HG02943 (cell line): ENCODE results near the gene PTH.

ENCODE experiments used
- ATAC-seq: cut with Tn5 transposase; IDR thresholded peaks from one replicate; pipeline ENCODE4 v1.9.1; 2021; ENCODE audit warnings: mild to moderate bottlenecking, low read depth, moderate library complexity; ENCODE audit not compliant: unreplicated experiment

The PTH gene

DNA sequence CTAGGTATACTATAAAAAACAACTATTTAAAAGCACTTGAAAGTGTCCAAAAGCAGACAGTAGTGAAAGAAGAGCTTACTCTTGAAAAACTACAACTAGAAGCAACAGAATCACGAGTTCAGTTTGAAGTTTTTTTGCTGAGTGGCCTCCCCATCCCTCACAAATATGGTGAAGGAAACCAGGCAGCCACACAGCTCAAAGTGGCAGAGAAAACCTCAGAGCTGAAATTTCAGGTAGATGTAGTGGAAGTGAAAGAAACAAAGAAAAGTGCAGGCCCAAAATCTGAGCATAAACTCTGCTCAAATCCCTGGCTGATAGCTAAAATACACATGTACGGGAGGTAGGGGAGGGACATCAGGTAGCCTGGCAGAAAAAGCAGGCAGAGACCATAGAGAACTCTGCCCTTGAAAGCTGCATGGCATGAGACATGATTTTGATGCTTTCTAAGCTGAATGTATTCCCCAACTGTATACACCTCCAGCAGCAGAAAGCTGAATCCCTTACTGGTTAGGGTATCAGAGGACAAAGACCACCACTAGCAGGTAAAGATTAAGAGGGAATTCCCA is 44.9 kb downstream of the PTH start:
- no peak for ATAC-seq

DNA sequence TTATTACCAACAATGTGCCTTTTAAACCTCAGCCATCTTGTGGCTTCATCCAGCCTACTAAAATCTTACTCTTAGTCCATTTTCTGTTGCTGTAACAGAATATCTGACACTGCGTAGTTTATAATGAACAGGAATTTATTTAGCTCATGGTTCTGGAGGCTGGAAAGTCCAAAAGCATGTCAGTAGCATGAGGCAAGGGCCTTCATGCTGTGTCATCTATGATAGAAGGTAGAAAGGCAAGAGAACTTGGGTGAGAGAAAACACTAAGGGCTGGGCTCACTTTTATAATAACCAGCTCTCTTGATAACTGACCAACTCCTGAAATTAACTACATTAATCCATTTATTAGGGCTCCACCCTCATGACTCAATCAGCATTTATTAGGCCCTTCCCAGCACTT is 46.3 kb downstream of the PTH start:
- no peak for ATAC-seq

DNA sequence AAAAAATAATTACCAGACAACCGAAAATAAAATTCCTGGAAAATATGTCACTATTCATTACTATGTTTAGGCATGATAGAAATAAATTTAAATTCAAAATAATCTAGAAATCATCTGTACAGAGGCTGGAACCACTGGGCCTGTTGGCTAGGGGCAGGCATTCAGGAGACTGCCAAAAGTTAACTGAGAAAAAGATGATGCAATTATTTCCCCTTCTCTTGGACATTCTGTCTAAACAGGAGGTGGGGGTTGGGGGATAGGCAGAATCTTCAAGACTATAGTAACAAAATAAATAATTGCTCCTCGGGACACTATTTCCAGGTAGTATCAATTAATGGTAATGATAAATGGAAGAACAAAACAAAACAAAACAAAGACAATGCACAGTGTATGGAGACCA is 46.9 kb downstream of the PTH start:
- no peak for ATAC-seq

DNA sequence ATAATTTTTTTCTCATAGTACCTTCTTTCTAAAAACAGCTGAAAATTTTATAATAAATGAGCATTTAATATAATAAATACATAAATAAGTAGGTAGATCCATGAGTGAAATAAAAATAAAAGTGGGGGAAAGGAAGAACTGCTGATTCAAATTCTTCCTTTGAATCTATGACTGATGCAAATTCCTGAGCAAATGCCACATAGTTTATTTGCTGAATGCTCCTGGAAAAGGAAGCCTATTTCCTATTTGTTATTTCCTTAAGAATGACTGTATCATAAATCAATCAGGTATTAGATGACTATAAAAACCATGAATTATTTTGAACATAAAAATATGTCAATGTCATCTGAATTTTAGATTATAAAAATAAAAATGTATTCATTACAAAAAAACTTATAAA is 49.4 kb downstream of the PTH start:
- no peak for ATAC-seq

DNA sequence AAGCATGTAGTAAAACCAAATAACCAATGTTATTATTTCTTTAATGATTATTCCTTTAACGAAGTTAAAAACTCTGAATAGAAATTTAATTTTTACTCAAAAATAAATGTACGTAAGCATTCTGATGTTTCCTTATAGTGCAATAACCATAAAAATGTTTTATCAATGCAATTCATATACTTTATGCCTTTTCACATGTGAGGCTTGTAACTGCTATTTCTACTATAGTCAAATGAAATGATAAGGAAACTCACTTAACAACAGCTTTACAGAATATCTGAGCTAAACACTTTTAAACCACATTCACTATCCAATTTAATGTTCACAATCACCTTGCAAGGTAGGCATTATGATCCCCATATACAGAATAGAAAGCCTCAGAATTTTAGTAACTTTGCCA is 50.2 kb downstream of the PTH start:
- ATAC-seq = no peak
